Measurements from ENCODE around the gene RABGEF1.

DNA sequence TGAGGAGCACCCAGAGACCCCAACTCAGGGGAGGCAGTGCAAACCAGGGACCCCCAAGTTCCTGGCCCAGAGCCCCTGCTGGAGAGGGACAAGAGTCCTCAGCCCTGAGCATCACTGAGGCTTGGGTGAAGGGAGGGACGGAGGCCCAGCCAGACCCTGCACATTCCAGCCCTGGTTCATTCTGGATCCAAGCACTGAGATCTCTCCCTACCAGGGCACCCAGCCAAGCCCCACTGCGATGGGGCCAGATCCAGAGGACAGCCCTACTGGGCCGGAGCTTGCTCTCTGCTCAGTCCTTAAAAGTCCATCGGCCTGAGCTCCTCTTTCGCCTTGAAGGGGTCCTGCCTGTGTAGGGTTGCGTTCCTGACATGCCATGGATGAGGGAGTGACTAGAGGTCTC, 40.5 kb upstream of the RABGEF1 start:
- TF ChIP-seq CTCF (conservative IDR thresholded peaks at IDR 0.05; ENCODE audit: low read length), result no peak
- TF ChIP-seq EZH2phosphoT487 (IDR thresholded peaks at IDR 0.05; ENCODE audit: borderline replicate concordance, low read depth, low read length), result no peak

Measured in OCI-LY7 (cell line).